Measurements from ENCODE around the gene METTL9.
"Not testable (repeated sequence)": the region's sequence is repeated elsewhere in the genome, so short reads cannot be mapped to it uniquely, and the experiment has no call there.

METTL9 gene

DNA sequence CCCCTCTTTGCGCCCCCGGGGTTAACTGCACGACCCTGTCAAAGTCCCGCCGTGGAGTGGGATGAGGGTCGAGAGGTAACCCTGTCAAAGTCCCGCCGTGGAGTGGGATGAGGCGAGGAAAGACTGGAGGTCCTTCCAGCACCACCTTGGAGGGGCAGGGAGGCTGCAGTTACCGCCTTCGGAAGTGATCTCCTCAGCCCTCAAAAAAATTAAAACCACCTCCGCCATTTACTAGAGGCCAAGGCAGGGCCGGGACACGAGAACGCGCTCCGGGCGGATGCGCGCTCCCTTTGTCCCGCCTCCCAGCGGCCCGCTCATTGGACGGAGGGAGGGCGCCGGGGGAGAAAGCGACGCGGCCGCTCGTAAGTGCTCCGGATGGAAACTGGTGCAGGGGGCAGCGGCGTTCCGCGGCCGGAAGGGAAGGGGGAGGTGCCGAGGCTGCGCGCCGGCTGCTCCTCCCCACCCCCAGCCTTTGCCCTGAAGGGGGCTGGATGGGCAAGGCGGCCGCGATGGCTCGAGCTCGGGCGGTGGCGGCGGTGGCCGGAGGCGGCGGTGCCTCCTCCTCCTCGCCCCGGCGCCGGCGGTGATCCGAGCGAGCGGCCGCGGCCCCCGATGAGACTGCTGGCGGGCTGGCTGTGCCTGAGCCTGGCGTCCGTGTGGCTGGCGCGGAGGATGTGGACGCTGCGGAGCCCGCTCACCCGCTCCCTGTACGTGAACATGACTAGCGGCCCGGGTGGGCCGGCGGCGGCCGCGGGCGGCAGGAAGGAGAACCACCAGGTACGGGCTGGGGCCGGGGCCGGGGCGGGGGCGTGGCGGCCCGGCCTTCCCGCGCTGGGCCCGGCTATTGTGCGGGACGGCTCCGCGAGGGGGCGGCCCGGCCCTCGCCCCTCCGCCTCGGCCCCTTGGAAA is at the start of gene METTL9:
METTL9 (plus strand) TSS at position 456 of the 909 bp plus-strand sequence; CDS start at position 613, 157 bp downstream.
- Mint-ChIP-seq H3K36me3 (no peaks in the 10 kb centered on the region), H3K27me3 (no peaks in the 10 kb centered on the region), H3K4me1 (peaks cover 29% of the 10 kb centered on the region), H3K27ac (peak within 1 kb of the TSS; percentile 96), H3K4me3 (peak within 1 kb of the TSS; percentile 93), H3K9me3 (no peaks in the 10 kb centered on the region)
- ATAC-seq (ENCODE audit: low read depth) (peak; percentile 88), DNase-seq (ENCODE audit: low spot score in 2 of 2) (peak; percentile 94 to 97)

GRCh38 chr16:21549975-21550374 is 49.4 kb upstream of the METTL9 start:
- peaks cover 11% of the 10 kb centered on the region for H3K4me1 Mint-ChIP-seq
- not testable (repeated sequence) for H3K27me3 Mint-ChIP-seq; H3K36me3 Mint-ChIP-seq; H3K9me3 Mint-ChIP-seq; H3K27ac Mint-ChIP-seq; DNase-seq (ENCODE audit: low spot score in 2 of 2); H3K4me3 Mint-ChIP-seq; ATAC-seq (ENCODE audit: low read depth)

- not testable (repeated sequence) for DNase-seq (ENCODE audit: low spot score in 2 of 2); H3K27ac Mint-ChIP-seq; H3K9me3 Mint-ChIP-seq; H3K27me3 Mint-ChIP-seq; ATAC-seq (ENCODE audit: low read depth); H3K36me3 Mint-ChIP-seq; H3K4me3 Mint-ChIP-seq
- peaks cover 11% of the 10 kb centered on the region for H3K4me1 Mint-ChIP-seq
Measured at GRCh38 chr16:21550435-21550834, 48.9 kb upstream of the METTL9 start.

- H3K36me3 Mint-ChIP-seq; ATAC-seq (ENCODE audit: low read depth); DNase-seq (ENCODE audit: low spot score in 2 of 2); H3K4me3 Mint-ChIP-seq; H3K27ac Mint-ChIP-seq; H3K27me3 Mint-ChIP-seq; H3K9me3 Mint-ChIP-seq: not testable (repeated sequence)
- H3K4me1 Mint-ChIP-seq, result peaks cover 11% of the 10 kb centered on the region
Measured at GRCh38 chr16:21551076-21551475, 48.3 kb upstream of the METTL9 start.

- not testable (repeated sequence) for H3K9me3 Mint-ChIP-seq; H3K36me3 Mint-ChIP-seq; ATAC-seq (ENCODE audit: low read depth); DNase-seq (ENCODE audit: low spot score in 2 of 2); H3K27me3 Mint-ChIP-seq; H3K27ac Mint-ChIP-seq; H3K4me3 Mint-ChIP-seq
- peaks cover 11% of the 10 kb centered on the region for H3K4me1 Mint-ChIP-seq
Measured at GRCh38 chr16:21551600-21551999, 47.8 kb upstream of the METTL9 start.

GRCh38 chr16:21553481-21554296 is 45.7 kb upstream of the METTL9 start:
- not testable (repeated sequence) for H3K27me3 Mint-ChIP-seq; ATAC-seq (ENCODE audit: low read depth); H3K36me3 Mint-ChIP-seq; DNase-seq (ENCODE audit: low spot score in 2 of 2); H3K9me3 Mint-ChIP-seq
- Mint-ChIP-seq H3K4me3 (peak overlapping the region; percentile 21), H3K27ac (peak overlapping the region; percentile 87), H3K4me1 (peaks cover 11% of the 10 kb centered on the region)

DNA sequence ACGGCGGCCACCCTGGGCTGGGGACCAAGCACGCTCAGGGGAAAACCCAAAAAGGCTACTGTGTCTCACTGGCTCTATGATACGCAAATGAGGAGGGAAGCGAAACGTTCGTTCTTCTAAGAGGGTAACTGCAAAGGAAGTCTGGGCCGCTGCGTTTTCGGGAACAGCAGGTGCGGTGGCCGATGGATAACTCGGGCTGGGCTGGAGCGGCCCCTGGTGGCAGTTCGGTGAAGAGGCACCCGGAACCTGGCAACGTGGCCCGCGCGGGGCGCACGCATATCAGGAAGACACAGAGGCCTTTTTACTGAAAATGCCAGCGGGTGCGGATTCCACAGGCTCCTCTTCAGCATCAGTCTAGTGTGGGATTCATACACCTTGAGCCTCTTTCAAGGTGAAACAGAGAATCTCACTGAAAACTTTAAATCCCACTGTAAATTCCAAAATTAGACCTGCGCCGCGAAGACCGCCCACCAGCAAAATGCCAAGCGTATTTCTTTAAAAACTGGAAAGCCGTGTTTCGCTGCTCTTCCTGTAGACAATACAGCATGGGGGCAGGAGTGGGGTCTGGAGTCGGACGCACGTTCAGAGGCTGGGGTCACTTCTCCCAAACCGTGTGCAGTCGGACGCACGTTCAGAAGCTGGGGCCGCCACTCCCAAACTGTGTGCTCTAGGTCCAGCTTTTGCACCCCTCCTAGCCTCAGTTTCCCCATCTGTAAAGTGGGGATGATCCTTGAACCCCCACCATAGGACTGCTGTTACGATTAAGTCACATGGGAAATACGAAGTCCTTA is 44.4 kb upstream of the METTL9 start:
- Mint-ChIP-seq H3K27ac (peak overlapping the region; percentile 87), H3K27me3 (no peaks in the 10 kb centered on the region), H3K4me3 (peak overlapping the region; percentile 79)

GRCh38 chr16:21555621-21556020 is 43.8 kb upstream of the METTL9 start:
- not testable (repeated sequence) for ATAC-seq (ENCODE audit: low read depth); DNase-seq (ENCODE audit: low spot score in 2 of 2); H3K4me3 Mint-ChIP-seq; H3K36me3 Mint-ChIP-seq; H3K9me3 Mint-ChIP-seq; H3K27me3 Mint-ChIP-seq
- Mint-ChIP-seq H3K27ac (peak overlapping the region; percentile 87), H3K4me1 (peaks cover 11% of the 10 kb centered on the region)

More for the DNA sequence above, 44.4 kb upstream of the METTL9 start:
- peak; percentile 98 for ATAC-seq (ENCODE audit: low read depth)
- Mint-ChIP-seq H3K9me3 (no peaks in the 10 kb centered on the region), H3K36me3 (no peaks in the 10 kb centered on the region), H3K4me1 (peaks cover 11% of the 10 kb centered on the region)
- DNase-seq (ENCODE audit: low spot score in 2 of 2), result peak; percentile 100

DNA sequence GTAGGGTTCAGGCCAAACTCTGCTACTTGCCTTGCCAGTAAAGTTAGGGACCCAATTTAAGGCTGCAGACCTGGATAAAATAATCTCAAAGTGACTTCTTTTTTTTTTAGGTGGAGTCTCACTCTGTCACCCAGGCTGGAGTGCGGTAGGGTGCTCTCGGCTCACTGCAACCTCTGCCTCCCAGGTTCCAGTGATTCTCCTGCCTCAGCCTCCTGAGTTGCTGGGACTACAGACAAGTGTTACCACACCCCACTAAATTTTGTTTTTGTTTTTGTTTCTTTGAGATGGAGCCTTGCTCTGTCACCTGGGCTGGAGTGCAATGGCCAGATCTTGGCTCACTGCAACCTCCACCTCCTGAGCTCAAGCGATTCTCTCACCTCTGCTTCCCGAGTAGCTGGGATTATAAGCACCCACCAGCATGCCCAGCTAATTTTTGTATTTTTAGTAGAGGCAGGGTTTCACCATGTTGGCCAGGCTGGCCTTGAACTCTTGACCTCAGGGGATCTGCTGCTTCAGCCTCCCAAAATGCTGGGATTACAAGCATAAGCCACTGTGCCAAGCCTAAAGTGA is 43.3 kb upstream of the METTL9 start:
- not testable (repeated sequence) for DNase-seq (ENCODE audit: low spot score in 2 of 2); H3K27ac Mint-ChIP-seq
- H3K4me1 Mint-ChIP-seq, result peaks cover 11% of the 10 kb centered on the region

DNA sequence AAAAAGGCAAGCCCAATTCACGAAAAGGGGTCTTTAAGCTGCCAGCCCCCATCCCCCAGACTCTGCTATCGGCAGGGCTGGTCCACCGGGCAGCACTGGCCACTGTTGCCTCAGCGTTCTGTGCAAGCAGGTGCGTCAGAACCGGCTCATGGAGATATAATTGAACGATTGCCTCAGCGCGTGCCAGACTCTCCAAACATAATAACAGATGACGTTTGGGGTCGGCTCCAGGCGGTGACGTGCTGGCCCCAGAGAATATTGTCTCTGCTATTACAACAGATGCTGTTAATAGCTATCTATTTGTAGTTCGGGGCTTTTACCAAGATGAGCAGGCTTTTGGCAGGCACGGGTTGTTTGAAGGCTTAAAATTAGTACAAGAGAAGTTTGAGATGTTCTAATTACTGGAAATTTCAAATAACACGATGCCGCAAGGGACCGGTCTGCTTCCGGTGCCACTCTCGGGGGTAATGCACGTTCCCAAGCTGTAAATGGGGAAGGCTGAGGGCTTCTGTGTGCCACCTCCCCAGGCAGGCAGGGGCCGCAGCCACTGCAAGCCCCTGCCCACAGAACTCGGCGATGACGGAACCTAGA is 42.6 kb upstream of the METTL9 start:
- ATAC-seq (ENCODE audit: low read depth); H3K36me3 Mint-ChIP-seq; H3K9me3 Mint-ChIP-seq; H3K4me3 Mint-ChIP-seq; H3K27ac Mint-ChIP-seq; H3K27me3 Mint-ChIP-seq; DNase-seq (ENCODE audit: low spot score in 2 of 2): not testable (repeated sequence)
- H3K4me1 Mint-ChIP-seq, result peaks cover 11% of the 10 kb centered on the region

More for the DNA sequence above, 43.3 kb upstream of the METTL9 start:
- not testable (repeated sequence) for H3K9me3 Mint-ChIP-seq; H3K36me3 Mint-ChIP-seq; H3K27me3 Mint-ChIP-seq; H3K4me3 Mint-ChIP-seq; ATAC-seq (ENCODE audit: low read depth)

DNA sequence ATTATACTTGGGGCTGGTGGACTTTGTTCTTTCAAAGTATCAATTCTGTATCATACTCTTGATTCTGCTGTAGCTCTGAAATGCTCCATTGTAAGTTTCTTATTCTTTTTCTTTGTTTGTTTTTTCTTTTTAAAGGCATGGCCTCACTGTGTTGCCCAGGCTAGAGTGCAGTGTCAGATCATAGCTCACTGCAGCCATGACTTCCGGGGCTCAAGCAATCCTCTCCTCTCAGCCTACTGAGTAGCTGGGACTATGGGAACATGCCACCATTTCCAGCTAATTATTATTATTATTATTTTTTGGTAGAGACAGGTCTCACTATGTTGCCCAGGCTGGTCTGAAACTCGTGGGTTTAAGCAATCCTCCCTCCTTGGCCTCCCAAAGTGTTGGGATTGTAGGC is 38.9 kb upstream of the METTL9 start:
- Mint-ChIP-seq H3K4me3 (no peak overlapping the region), H3K9me3 (no peaks in the 10 kb centered on the region), H3K4me1 (peaks cover 3% of the 10 kb centered on the region), H3K27me3 (peaks cover 1% of the 10 kb centered on the region), H3K27ac (no peak overlapping the region), H3K36me3 (no peaks in the 10 kb centered on the region)
- no peak for DNase-seq (ENCODE audit: low spot score in 2 of 2)
- ATAC-seq (ENCODE audit: low read depth), result no peak

- H3K27ac Mint-ChIP-seq, result no peak overlapping the region
- no peaks in the 10 kb centered on the region for H3K9me3 Mint-ChIP-seq
- H3K4me1 Mint-ChIP-seq, result peaks cover 6% of the 10 kb centered on the region
- ATAC-seq (ENCODE audit: low read depth) (no peak), DNase-seq (ENCODE audit: low spot score in 2 of 2) (no peak)
- H3K27me3 Mint-ChIP-seq, result peaks cover 4% of the 10 kb centered on the region
- H3K36me3 Mint-ChIP-seq, result no peaks in the 10 kb centered on the region
- no peak overlapping the region for H3K4me3 Mint-ChIP-seq
Measured at GRCh38 chr16:21563676-21564075, 35.7 kb upstream of the METTL9 start.

DNA sequence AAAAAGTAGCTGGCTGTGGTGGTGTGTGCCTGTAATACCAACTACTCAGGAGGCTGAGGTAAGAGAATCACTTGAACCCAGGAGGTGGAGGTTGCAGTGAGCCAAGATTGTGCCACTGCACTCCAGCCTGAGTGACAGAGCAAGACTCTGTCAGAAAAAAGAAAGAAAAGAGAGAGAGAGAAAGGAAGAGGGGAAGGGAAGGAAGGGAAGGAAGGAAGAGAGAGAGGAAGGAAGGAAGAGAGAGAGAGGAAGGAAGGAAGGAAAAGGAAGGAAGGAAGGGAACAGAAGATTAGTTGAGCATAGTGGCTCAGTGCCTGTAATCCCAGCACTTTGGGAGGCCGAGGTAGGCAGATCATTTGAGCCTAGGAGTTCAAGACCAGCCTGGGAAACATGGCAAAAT is 35.0 kb upstream of the METTL9 start:
- not testable (repeated sequence) for DNase-seq (ENCODE audit: low spot score in 2 of 2); H3K9me3 Mint-ChIP-seq; ATAC-seq (ENCODE audit: low read depth); H3K4me3 Mint-ChIP-seq; H3K4me1 Mint-ChIP-seq; H3K36me3 Mint-ChIP-seq; H3K27ac Mint-ChIP-seq; H3K27me3 Mint-ChIP-seq

All from memory B cell (primary cell).